GM10847 (cell line): ENCODE data around the gene PRG3.

Experiments used
- POLR2A ChIP-seq: IDR thresholded peaks from 2 replicates; pipeline ENCODE4 v1.6.1; 2011; ENCODE audit not compliant: insufficient read length; ENCODE audit errors: extremely low read depth

PRG3 gene

DNA sequence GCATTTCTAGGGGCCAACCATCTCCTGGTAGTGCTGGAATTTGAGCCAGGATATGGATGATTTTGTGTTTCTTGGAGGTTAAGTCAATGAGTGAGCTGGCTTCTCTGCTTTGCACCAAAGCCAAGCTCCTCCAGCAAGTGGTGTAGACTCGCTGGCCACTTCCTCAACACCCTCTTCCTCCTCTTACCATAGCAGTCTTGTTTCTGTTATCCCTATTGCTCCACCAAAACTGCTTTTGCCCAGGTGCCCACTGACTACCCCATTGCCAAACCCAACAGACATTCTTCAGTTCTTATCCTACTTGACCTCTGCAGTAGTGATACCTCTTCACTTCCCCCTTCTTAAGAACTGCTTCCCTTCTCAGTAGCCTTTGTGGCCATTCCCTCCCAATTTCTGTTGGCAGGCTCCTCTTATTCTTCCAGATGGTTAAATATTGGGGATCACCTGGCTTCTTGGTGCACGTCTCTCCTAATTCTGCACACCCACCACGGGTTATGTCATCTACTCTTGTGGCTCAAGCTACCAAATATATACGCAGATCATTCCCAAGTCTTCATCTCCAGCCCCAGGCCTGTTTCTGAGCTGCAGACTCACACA is 16.5 kb upstream of the PRG3 start:
- TF ChIP-seq POLR2A = no peak

- TF ChIP-seq POLR2A = no peak
These were observed 15.8 kb upstream of the PRG3 start for GRCh38 chr11:57396744-57397143.

GRCh38 chr11:57395905-57396623 is 15.1 kb upstream of the PRG3 start:
- TF ChIP-seq POLR2A = no peak

- no peak for TF ChIP-seq POLR2A
These were observed 13.4 kb upstream of the PRG3 start for GRCh38 chr11:57394203-57394965.

- no peak for TF ChIP-seq POLR2A
These were observed 11.8 kb upstream of the PRG3 start for GRCh38 chr11:57392763-57393105.

DNA sequence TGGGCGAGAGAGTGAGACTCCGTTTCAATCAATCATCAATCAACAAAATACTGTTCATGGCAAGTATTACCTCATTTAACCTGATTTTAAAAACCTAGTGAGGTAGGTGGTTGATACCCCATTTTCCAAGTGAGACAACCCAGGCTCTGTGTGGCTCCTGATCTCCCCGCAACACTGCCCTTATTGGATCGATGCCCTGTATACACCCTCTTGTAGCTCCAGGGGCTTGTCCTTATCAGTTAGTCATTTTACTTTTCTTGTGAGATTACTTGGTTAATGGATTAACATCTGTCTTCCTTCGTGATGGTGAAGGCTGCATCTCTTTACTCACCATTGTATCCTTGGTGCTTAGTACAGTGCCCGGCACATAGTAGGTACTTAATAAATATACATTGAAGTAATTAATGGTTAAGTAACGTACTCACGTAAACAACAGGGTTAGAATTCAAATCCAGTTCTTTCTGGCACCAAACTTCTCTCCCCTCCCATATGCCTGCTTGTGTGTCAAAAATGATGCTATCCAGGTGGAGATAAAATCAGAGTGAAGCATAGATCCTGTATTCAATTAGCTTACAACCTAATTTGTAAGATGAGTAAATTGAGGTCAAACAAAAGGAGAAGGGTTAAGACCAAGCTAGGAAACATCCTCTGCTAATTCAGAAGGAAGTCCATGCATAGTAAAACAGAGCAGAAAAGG is 11.3 kb upstream of the PRG3 start:
- TF ChIP-seq POLR2A = no peak

DNA sequence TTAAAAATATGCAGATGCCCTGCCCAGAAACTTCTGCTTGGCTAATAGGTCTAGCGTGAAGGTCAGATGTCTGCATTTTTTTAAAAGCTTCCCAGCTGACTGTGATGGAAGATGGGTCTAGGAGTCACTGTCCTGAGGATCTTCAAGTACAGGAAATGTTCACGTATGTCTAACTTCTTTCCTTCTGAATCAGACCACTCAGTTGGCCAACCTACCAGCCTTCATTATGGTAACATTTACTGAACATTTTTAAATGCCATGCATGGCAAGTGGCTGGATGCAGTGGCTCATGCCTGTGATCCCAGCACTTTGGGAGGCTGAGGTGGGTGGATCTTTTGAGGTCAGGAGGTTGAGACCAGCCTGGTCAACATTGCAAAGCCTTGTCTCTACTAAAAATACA is 10.6 kb upstream of the PRG3 start:
- no peak for TF ChIP-seq POLR2A

GRCh38 chr11:57391111-57391510 is 10.2 kb upstream of the PRG3 start:
- TF ChIP-seq POLR2A = no peak

DNA sequence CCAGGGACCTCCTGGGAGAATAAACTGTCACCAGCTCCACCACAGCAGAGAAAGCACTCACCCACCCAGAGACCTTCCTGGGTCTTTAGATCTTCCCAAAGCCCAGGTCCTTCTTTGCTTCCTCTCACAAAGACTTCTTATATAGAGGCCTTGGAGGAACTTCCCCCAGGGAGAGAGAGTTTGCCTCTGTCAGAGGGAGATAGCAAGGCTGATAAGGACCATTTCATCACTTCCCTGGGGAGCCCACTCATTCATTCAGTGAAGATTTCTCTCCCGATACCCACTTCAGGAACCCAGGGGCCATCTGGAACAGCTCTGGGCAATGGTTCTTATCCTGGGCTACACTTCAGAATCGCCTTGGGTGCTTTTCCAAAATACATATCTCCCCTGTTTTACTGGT is 9.6 kb upstream of the PRG3 start, which contains the start of gene PRG2:
Gene PRG2 (minus strand): TSS at position 116 of the 400 bp plus-strand sequence. CDS start 706 bp downstream, outside the sequence.
- TF ChIP-seq POLR2A = no peak

DNA sequence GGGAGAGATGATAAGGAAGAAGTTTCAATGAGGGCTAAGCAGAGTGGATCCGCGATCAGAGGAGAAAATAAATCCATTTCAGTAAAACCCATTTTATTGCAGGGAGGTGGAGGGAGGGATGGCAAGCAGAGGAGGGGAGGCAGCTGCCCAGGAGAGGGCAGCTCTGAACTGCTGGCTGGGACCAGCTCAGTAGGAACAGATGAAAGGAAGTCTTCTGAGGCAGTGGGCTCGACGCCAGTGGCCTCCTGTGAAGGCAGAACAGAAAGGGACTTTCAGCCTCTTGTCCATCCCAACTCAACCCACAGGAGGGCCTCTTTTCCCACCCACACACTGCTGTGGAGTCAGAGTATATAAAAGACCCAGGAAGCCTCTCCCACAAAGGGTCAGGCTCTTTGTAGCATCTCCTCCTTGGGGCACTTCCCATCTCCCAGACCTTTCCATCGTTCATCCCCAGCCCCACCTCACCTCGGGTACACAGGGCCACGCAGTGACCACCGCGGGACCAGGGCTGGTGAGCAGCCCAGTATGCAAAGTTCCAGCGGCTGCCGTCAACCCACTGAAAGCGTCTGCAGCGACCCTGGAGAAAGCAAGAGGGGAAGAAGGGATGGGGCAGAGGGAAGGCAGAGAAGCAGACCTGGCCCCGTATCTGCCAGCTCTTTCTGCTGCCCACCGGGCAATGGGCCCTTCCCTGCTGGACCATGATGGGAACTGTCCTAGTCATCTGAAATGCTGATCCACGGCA is 6.5 kb upstream of the PRG3 start:
- no peak for TF ChIP-seq POLR2A

GRCh38 chr11:57386178-57386940 is 5.4 kb upstream of the PRG3 start:
- TF ChIP-seq POLR2A = no peak

GRCh38 chr11:57379732-57380131 is 1.2 kb downstream of the PRG3 start:
- TF ChIP-seq POLR2A = no peak

GRCh38 chr11:57378186-57378585 is 2.8 kb downstream of the PRG3 start:
- TF ChIP-seq POLR2A = no peak

- no peak for TF ChIP-seq POLR2A
These were observed 3.8 kb downstream of the PRG3 start for GRCh38 chr11:57377107-57377506.
